DND-41 (cell line): ENCODE results near the gene S100A12.

ENCODE experiments used
- EZH2 ChIP-seq: IDR thresholded peaks from 3 replicates; pipeline ENCODE4 v1.6.1; 2012; ENCODE audit warnings: borderline replicate concordance, low read depth, mild to moderate bottlenecking, moderate library complexity, low read length, inconsistent platforms; ENCODE audit not compliant: severe bottlenecking
- TF ChIP-seq, protein P1 (sequence below): IDR thresholded peaks from 2 replicates; pipeline ENCODE4 v1.5.1; 2012; ENCODE audit warnings: borderline replicate concordance, low read length, moderate library complexity, mild to moderate bottlenecking; ENCODE audit not compliant: poor library complexity, severe bottlenecking; ENCODE audit errors: extremely low read depth

- TF ChIP-seq, protein P1, sequence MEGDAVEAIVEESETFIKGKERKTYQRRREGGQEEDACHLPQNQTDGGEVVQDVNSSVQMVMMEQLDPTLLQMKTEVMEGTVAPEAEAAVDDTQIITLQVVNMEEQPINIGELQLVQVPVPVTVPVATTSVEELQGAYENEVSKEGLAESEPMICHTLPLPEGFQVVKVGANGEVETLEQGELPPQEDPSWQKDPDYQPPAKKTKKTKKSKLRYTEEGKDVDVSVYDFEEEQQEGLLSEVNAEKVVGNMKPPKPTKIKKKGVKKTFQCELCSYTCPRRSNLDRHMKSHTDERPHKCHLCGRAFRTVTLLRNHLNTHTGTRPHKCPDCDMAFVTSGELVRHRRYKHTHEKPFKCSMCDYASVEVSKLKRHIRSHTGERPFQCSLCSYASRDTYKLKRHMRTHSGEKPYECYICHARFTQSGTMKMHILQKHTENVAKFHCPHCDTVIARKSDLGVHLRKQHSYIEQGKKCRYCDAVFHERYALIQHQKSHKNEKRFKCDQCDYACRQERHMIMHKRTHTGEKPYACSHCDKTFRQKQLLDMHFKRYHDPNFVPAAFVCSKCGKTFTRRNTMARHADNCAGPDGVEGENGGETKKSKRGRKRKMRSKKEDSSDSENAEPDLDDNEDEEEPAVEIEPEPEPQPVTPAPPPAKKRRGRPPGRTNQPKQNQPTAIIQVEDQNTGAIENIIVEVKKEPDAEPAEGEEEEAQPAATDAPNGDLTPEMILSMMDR: no peak
- TF ChIP-seq EZH2: no peak
These were observed 8.3 kb downstream of the S100A12 start for GRCh38 chr1:153367090-153367489.
